B cell (primary cell): Measurements from ENCODE around the gene TIGD3. TPM values are rescaled to one million over a fixed set of nuclear protein-coding genes. Genes with fewer than 3 reads are reported as not detected.

ENCODE experiments used
- ATAC-seq: fragments of 200-7000 bp; cut with Tn5 transposase; one replicate; pipeline ENCODE4 v1.10.0; 2021; ENCODE audit warnings: low read depth, mild to moderate bottlenecking, moderate number of reproducible peaks, moderate library complexity
- CTCF ChIA-PET: fragments of 350-600 bp; sonication (Branson Sonifier 250); formaldehyde crosslinking; loops from one replicate; lab custom pipeline; 2021; ENCODE audit warnings: antibody characterized with exemption, inconsistent platforms; lab: Charles Lee
- POLR2A ChIA-PET: fragments of 350-600 bp; sonication (Branson Sonifier 250); formaldehyde crosslinking; loops from one replicate; lab custom pipeline; 2021; ENCODE audit warnings: antibody characterized with exemption; lab: Charles Lee
- DNase-seq: peaks from one replicate; pipeline ENCODE4 v3.0.0; 2013
- H2AFZ ChIP-seq: 2 replicates; pipeline ENCODE4 v1.6.1; 2012; ENCODE audit warnings: mild to moderate bottlenecking, low read depth, low read length; ENCODE audit not compliant: insufficient read depth, poor library complexity, severe bottlenecking
- H3K27ac ChIP-seq, 2 donors: 1 replicate in 1 of 2; 2 replicates in 1 of 2; pipeline ENCODE4 v1.5.1; 2012 to 2013; ENCODE audit warnings: low read length in 2 of 2, mild to moderate bottlenecking in 2 of 2, moderate library complexity in 1 of 2
- H3K27me3 ChIP-seq, 4 experiments: fragments of 200-600 bp in 1 of 4; sonication (generic) in 1 of 4; replicated peaks in 1 of 4; 1 replicate in 2 of 4; 2 replicates in 2 of 4; pipeline versions ENCODE4 v1.6.1 to v1.7.0; 2013 to 2016; ENCODE audit warnings: low read length in 3 of 4, mild to moderate bottlenecking in 2 of 4, mixed read lengths in 1 of 4, moderate library complexity in 1 of 4; ENCODE audit not compliant: insufficient read depth in 4 of 4, control insufficient read depth in 3 of 4; ENCODE audit errors: control extremely low read depth in 1 of 4
- H3K36me3 ChIP-seq, 2 experiments: replicated peaks in 1 of 2; 1 replicate in 1 of 2; 2 replicates in 1 of 2; pipeline versions ENCODE4 v1.6.1 to v1.7.1; 2013; ENCODE audit warnings: low read length in 1 of 2; ENCODE audit not compliant: insufficient read depth in 2 of 2, control insufficient read depth in 1 of 2; ENCODE audit errors: control extremely low read depth in 1 of 2, extremely low read depth in 1 of 2
- H3K4me1 ChIP-seq, 2 donors: fragments of 200-600 bp in 1 of 2; sonication (generic) in 1 of 2; 1 replicate in 1 of 2; 2 replicates in 1 of 2; pipeline versions ENCODE4 v1.5.1 to v1.6.1; 2013 to 2017; ENCODE audit warnings: low read length in 2 of 2; ENCODE audit not compliant: control insufficient read depth in 2 of 2, insufficient read depth in 2 of 2
- H3K4me2 ChIP-seq: replicated peaks from 2 replicates; pipeline ENCODE3; 2012; ENCODE audit warnings: mild to moderate bottlenecking, low read depth, low read length; ENCODE audit not compliant: poor library complexity, severe bottlenecking
- H3K4me3 ChIP-seq, 5 experiments: fragments of 200-600 bp in 1 of 5; sonication (generic) in 1 of 5; 1 replicate in 3 of 5; 2 replicates in 2 of 5; pipeline versions ENCODE4 v1.5.1 to v1.7.0; 2011 to 2016; ENCODE audit warnings: low read length in 4 of 5, mild to moderate bottlenecking in 4 of 5, low read depth in 2 of 5, control low read depth in 1 of 5, moderate library complexity in 1 of 5; ENCODE audit not compliant: insufficient read depth in 1 of 5; ENCODE audit errors: control extremely low read depth in 1 of 5, extremely low read depth in 1 of 5
- H3K79me2 ChIP-seq: fragments of 200-600 bp; sonication (generic); one replicate; pipeline ENCODE4 v1.6.0; 2016; ENCODE audit warnings: low read length; ENCODE audit not compliant: control insufficient read depth, insufficient read depth
- H3K9ac ChIP-seq: fragments of 200-600 bp; sonication (generic); 2 replicates; pipeline ENCODE4 v1.6.1; 2017; ENCODE audit warnings: mild to moderate bottlenecking, low read length, moderate library complexity
- H3K9me3 ChIP-seq, 3 donors: one replicate each; pipeline versions ENCODE4 v1.6.1 to v1.7.1; 2013; ENCODE audit warnings: low read length in 2 of 3; ENCODE audit not compliant: control insufficient read depth in 2 of 3, insufficient read depth in 1 of 3; ENCODE audit errors: control extremely low read depth in 1 of 3
- H4K20me1 ChIP-seq: 2 replicates; pipeline ENCODE4 v1.6.0; 2012; ENCODE audit warnings: mild to moderate bottlenecking, low read length; ENCODE audit not compliant: insufficient read depth, control insufficient read depth, poor library complexity, severe bottlenecking
- H3K27ac Mint-ChIP-seq: one replicate; pipeline ENCODE4 v1.8.0; 2021; ENCODE audit warnings: mixed read lengths
- H3K27me3 Mint-ChIP-seq: one replicate; pipeline ENCODE4 v1.8.0; 2021; ENCODE audit warnings: mixed read lengths
- H3K4me1 Mint-ChIP-seq: one replicate; pipeline ENCODE4 v1.8.0; 2021; ENCODE audit warnings: mixed read lengths
- H3K4me3 Mint-ChIP-seq: one replicate; pipeline ENCODE4 v1.8.0; 2021; ENCODE audit warnings: mixed read lengths
- H3K9me3 Mint-ChIP-seq: one replicate; pipeline ENCODE4 v1.8.0; 2022; ENCODE audit warnings: mixed read lengths; ENCODE audit not compliant: insufficient read depth
- EZH2 ChIP-seq: IDR thresholded peaks from 2 replicates; pipeline ENCODE4 v1.6.1; 2012; ENCODE audit warnings: borderline replicate concordance, low read depth, mild to moderate bottlenecking, moderate library complexity, low read length; ENCODE audit not compliant: insufficient read depth, poor library complexity, severe bottlenecking
- WGBS: methylation state at CpG from one replicate; pipeline ENCODE4 v1.1.5; 2013; ENCODE audit warnings: missing lambda C conversion rate; ENCODE audit not compliant: insufficient coverage; 5-methylcytosine and 5-hydroxymethylcytosine counted together
- intact Hi-C: fragments of 100-400 bp; cut with micrococcal nuclease; formaldehyde crosslinking; loops from one replicate; pipeline ENCODE4 v1.10.0; 2022
- polyA plus RNA-seq: library from polyadenylated mRNA; depleted of rRNA; stranded (reverse); fragments of >200 nt; gene quantifications from 2 replicates; pipeline ENCODE4 v1.2.3, GENCODE V29; 2012
- total RNA-seq, 2 donors: library from RNA; stranded (reverse); fragments of 120-200 nt in 1 of 2; gene quantifications; 1 replicate in 1 of 2; 2 replicates in 1 of 2; pipeline versions ENCODE4 v1.2.3 to v1.2.4, GENCODE V29; 2013 to 2022
- TF ChIP-seq, protein P1 (sequence below): fragments of 200-600 bp; IDR thresholded peaks from one replicate; pipeline ENCODE4 v1.8.0; 2022; ENCODE audit warnings: antibody characterized with exemption, mild to moderate bottlenecking

The TIGD3 gene
- total and polyA plus RNA-seq, 2 donors (not counting 1 experiment from before 2014, with no cell fraction given): 3.8 to 6.1 TPM

DNA sequence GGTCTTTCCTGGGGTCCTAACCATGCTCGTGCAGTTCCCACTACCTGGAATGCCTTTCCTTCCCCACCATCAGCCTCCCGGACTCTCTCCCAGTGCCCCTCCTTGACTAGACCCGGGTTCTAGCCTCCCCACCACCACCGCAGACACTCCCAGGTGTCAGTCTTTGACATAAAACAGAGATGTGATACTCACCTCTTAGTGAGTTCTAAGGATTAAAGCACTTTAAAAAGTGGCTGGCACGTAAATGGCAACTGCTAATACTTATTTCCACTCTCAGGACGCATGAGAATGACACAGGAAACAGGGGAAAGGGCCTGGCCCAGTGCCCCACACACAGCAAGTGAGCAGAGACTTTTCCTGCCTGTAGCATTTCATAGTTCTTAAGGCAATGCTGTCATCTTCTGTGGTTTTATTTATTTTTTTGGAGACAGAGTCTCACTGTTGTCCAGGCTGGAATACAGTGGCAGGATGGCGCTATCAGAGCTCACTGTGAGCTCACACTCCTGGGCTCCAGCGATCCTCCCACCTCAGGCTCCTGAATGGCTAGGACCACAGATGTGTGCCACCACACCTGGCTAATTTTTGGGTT, 29.8 kb downstream of the TIGD3 start:
- Histone ChIP-seq H3K9ac (no peak overlapping the region), H3K4me1 (peaks cover 42 to 75% of the 10 kb centered on the region in 2 donors), H2AFZ (no peak overlapping the region), H3K36me3 (peaks cover 0 to 15% of the 10 kb centered on the region in 2 experiments), H3K9me3 (no peaks in the 10 kb centered on the region), H4K20me1 (peaks cover 17% of the 10 kb centered on the region), H3K79me2 (peaks cover 69% of the 10 kb centered on the region), H3K27ac (peak overlapping the region in 1 of 2 donors; percentile 91), H3K4me3 (no peak overlapping the region), H3K4me2 (no peak overlapping the region), H3K27me3 (no peaks in the 10 kb centered on the region)
- Mint-ChIP-seq H3K27ac (peak overlapping the region; percentile 92), H3K4me3 (peak overlapping the region; percentile 92), H3K9me3 (no peaks in the 10 kb centered on the region), H3K27me3 (no peaks in the 10 kb centered on the region), H3K4me1 (peaks cover 61% of the 10 kb centered on the region)
- POLR2A ChIA-PET: interaction anchor here (0.6 to 7.2 kb wide), 5 partner anchors 21 to 124 kb away, joined by 3 to 107 read pairs (median 49); partner anchors contain the start of genes MALAT1 and NEAT1
- ATAC-seq: no peak
- TF ChIP-seq, protein P1, sequence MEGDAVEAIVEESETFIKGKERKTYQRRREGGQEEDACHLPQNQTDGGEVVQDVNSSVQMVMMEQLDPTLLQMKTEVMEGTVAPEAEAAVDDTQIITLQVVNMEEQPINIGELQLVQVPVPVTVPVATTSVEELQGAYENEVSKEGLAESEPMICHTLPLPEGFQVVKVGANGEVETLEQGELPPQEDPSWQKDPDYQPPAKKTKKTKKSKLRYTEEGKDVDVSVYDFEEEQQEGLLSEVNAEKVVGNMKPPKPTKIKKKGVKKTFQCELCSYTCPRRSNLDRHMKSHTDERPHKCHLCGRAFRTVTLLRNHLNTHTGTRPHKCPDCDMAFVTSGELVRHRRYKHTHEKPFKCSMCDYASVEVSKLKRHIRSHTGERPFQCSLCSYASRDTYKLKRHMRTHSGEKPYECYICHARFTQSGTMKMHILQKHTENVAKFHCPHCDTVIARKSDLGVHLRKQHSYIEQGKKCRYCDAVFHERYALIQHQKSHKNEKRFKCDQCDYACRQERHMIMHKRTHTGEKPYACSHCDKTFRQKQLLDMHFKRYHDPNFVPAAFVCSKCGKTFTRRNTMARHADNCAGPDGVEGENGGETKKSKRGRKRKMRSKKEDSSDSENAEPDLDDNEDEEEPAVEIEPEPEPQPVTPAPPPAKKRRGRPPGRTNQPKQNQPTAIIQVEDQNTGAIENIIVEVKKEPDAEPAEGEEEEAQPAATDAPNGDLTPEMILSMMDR: no peak
- TF ChIP-seq EZH2: no peak
- CTCF ChIA-PET: interaction anchor here (0.8 to 12.5 kb wide), 5 partner anchors 31 to 120 kb away, joined by 3 to 252 read pairs (median 9); partner anchors contain the start of gene MALAT1
- WGBS: 87% methylated on average over 6 of the region's 8 CpGs
- no peak for DNase-seq
- intact Hi-C loops: loop anchor here (5.0 kb wide), 1 partner anchor 188 kb away; the partner anchor contains the start of genes FAM89B and ZNRD2
